Measurements from ENCODE around the gene DPP6. TPM values are rescaled to one million over a fixed set of nuclear protein-coding genes. Genes with fewer than 3 reads are reported as not detected.

DPP6 gene
- total RNA-seq, 1 experiment from 2014 or later, result not detected

- BruUV-seq (replicated peaks), result no TSS peak
- Histone ChIP-seq H3K4me3 (ENCODE audit: low read depth in 2 of 2, low read length in 2 of 2) (no peak overlapping the region), H3K27me3 (ENCODE audit: control insufficient read depth, insufficient read depth, low read length) (no peaks in the 10 kb centered on the region), H3K27ac (ENCODE audit: low read length) (no peak overlapping the region), H3K9me3 (ENCODE audit: control insufficient read depth, insufficient read depth, low read depth, low read length) (no peaks in the 10 kb centered on the region), H3K36me3 (ENCODE audit: control insufficient read depth, insufficient read depth, low read length) (no peaks in the 10 kb centered on the region), H3K4me1 (ENCODE audit: control insufficient read depth, insufficient read depth, low read length) (no peaks in the 10 kb centered on the region)
- TF ChIP-seq, protein P1, sequence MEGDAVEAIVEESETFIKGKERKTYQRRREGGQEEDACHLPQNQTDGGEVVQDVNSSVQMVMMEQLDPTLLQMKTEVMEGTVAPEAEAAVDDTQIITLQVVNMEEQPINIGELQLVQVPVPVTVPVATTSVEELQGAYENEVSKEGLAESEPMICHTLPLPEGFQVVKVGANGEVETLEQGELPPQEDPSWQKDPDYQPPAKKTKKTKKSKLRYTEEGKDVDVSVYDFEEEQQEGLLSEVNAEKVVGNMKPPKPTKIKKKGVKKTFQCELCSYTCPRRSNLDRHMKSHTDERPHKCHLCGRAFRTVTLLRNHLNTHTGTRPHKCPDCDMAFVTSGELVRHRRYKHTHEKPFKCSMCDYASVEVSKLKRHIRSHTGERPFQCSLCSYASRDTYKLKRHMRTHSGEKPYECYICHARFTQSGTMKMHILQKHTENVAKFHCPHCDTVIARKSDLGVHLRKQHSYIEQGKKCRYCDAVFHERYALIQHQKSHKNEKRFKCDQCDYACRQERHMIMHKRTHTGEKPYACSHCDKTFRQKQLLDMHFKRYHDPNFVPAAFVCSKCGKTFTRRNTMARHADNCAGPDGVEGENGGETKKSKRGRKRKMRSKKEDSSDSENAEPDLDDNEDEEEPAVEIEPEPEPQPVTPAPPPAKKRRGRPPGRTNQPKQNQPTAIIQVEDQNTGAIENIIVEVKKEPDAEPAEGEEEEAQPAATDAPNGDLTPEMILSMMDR (IDR thresholded peaks at IDR 0.05), result no peak
- TF ChIP-seq REST (IDR thresholded peaks at IDR 0.05; ENCODE audit: insufficient read depth in 1 of 2, low read depth in 2 of 2, low read length in 1 of 2) (no peak), SIN3A (IDR thresholded peaks at IDR 0.05; ENCODE audit: borderline replicate concordance, insufficient read depth, low read depth, low read length) (no peak), POLR2AphosphoS5 (IDR thresholded peaks at IDR 0.05; ENCODE audit: low read depth, low read length) (no peak), TCF7L2 (IDR thresholded peaks at IDR 0.05; ENCODE audit: low read depth, low read length) (no peak)
- ATAC-seq (no peak), DNase-seq (ENCODE audit: low read depth, low spot score) (no peak)
- POLR2A ChIA-PET, result no interaction called here
- CTCF ChIA-PET, result no interaction called here
- intact Hi-C loops (cut with micrococcal nuclease; ENCODE audit: unreplicated experiment), result no loop called here
- in situ Hi-C loops (cut with HindIII; ENCODE audit: low pct_unique_long_range_greater_than_20kb, low sequenced_read_pairs), result no loop called here
Measured at GRCh38 chr7:154578336-154578735, 526.1 kb downstream of the DPP6 start.

- no peak overlapping the region for H3K4me3 ChIP-seq (ENCODE audit: low read depth in 2 of 2, low read length in 2 of 2)
- H3K27me3 ChIP-seq (ENCODE audit: control insufficient read depth, insufficient read depth, low read length), result no peaks in the 10 kb centered on the region
- intact Hi-C loops (cut with micrococcal nuclease; ENCODE audit: unreplicated experiment), result no loop called here
Measured at GRCh38 chr7:154579711-154580110, 527.5 kb downstream of the DPP6 start.

More at GRCh38 chr7:154579711-154580110, 527.5 kb downstream of the DPP6 start:
- ATAC-seq (no peak), DNase-seq (ENCODE audit: low read depth, low spot score) (no peak)
- TF ChIP-seq, protein P1 (IDR thresholded peaks at IDR 0.05), result no peak
- CTCF ChIA-PET, result no interaction called here
- Histone ChIP-seq H3K9me3 (ENCODE audit: control insufficient read depth, insufficient read depth, low read depth, low read length) (no peaks in the 10 kb centered on the region), H3K4me1 (ENCODE audit: control insufficient read depth, insufficient read depth, low read length) (no peaks in the 10 kb centered on the region), H3K27ac (ENCODE audit: low read length) (no peak overlapping the region), H3K36me3 (ENCODE audit: control insufficient read depth, insufficient read depth, low read length) (no peaks in the 10 kb centered on the region)
- in situ Hi-C loops (cut with HindIII; ENCODE audit: low pct_unique_long_range_greater_than_20kb, low sequenced_read_pairs), result no loop called here
- BruUV-seq (replicated peaks), result no TSS peak
- POLR2A ChIA-PET, result no interaction called here

All from Panc1 (cell line).